ENCODE results near the gene ZNF12.
"Not testable (repeated sequence)": the region's sequence is repeated elsewhere in the genome, so short reads cannot be mapped to it uniquely, and the experiment has no call there.

Gene ZNF12

DNA sequence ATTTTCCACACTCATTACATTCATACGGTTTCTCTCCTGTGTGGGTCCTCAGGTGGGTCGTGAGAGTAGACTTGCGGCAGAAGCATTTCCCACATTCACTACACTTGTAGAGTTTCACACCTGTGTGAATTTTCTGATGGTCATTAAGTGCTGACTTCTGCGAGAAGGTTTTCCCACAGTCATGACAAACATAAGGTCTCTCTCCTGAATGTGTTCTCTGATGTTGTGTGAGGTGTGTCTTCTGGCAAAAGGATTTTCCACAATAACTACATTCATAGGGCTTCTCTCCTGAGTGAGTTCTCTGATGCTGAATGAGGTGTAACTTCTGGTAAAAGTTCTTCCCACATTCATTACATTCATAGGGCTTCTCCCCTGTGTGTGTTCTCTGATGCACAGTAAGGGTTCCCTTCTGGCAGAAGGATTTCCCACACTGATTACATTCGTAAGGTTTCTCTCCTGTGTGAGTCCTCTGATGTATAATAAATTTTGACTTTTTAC lies 15.1 kb downstream of the ZNF12 start:
- DNase-seq (ENCODE audit: low read depth in 2 of 2): no peak

GRCh38 chr7:6691103-6691502 lies 15.6 kb downstream of the ZNF12 start:
- no peak for DNase-seq (ENCODE audit: low read depth in 2 of 2)

DNA sequence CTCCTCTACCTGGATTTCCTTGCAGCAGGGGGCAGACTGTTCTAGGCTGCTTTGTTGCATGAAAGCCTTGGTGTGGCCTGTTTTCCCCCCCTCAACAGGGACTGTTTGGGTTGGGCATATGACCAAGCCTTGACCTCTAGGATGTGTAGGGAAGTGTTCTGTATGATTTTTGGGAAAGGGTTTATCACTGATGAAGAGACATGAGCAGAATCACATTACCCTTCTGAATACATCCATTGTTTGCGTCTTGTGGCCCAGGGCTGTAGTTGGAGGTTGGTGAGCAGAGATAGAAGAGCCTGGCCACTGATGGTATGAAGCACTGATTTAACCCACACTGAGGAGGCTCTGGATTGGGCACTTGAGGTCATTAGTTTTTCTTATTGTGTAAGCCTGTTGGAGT lies 26.6 kb downstream of the ZNF12 start:
- DNase-seq (ENCODE audit: low read depth in 2 of 2): no peak

DNA sequence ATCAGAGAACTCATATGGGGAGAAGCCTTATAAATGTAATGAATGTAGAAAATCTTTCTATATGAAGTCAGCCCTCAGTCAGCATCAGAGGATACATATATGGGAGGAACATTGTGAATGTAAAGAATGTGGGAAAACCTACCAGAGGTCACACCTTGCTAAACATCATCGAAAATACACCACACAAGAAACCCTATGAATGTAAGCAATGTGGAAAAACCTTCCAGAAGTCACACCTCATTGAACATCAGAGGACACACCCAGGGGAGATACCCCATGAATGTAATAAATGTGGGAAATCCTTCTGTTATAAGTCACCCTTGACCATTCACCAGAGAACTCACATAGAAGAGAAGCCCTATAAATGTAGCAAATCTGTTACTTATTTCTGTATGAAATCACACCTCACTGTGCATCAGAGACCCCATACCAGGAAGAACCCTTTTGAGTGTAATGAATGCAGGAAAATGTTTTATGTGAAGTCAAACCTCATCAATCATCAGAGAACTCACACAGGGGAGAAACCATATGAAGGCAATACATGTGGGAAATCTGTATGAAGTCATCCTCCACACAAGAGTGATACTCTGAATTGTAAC lies 30.8 kb downstream of the ZNF12 start:
- no peak for DNase-seq (ENCODE audit: low read depth in 2 of 2)

DNA sequence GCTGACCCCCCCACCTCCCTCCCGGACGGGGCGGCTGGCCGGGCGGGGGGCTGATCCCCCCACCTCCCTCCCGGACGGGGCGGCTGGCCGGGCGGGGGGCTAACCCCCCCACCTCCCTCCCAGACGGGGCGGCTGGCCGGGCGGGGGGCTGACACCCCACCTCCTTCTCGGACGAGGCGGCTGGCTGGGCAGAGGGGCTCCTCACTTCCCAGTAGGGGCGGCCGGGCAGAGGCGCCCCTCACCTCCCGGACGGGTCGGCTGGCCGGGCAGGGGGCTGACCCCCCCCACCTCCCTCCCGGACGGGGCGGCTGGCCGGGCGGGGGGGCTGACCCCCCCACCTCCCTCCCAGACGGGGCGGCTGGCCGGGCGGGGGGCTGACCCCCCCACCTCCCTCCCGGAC lies 35.9 kb downstream of the ZNF12 start:
- not testable (repeated sequence) for DNase-seq (ENCODE audit: low read depth in 2 of 2)

DNA sequence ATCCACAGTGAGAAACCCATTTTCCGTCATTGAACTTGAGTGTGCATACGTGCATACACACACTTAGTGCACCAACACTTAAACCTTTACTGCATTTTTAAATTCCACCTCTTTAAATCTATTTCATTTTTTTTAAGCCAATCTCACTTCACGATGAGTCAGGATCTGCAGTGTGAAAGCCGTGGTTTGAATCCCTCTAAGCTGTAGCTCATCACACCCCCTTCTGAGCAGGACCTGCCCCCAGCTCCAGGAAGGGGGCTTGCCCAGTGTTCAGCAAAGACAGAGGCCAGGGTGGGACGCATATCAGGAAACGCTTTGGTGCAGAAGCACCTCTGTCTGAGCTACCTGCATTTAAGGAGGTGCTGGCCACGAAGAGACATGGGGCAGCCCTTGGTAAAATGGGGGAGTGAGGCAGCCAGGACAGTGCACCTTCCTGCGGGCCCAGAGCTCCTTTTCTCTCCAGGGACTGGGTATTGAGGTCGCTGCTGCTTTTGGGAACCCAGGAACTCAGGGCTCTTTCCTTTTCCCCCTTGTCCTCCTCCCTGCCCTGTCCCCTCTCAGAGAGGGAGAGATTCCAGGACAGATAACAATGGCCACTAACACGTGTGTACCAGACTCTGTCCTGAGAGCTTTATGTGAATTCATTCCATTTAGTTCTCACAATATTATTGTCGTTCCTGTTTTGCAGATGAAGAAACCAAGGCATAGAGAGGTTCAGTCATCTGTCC lies 48.0 kb downstream of the ZNF12 start:
- no peak for DNase-seq (ENCODE audit: low read depth in 2 of 2)

DNA sequence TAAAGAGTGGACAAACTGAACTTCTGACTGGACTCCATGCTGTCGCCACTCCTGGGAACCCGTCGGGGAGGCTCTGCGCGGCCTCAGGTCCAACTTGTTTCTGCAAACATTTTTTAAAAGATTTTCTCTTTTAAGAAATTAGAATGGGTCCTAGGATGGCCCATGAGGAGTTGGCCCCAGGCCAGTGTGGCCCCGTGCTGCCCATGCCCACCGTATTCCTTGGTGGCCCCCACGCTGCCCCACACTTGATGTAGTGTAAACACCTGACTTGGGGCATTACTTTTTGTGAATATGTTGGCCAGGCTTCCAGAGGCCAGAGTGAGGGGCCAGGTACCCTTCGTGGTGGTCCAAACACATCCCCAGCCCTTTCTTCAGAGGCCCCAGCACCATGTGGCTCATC lies 50.3 kb downstream of the ZNF12 start:
- no peak for DNase-seq (ENCODE audit: low read depth in 2 of 2)

- no peak for DNase-seq (ENCODE audit: low read depth in 2 of 2)
These were observed 50.9 kb downstream of the ZNF12 start for GRCh38 chr7:6655636-6656385.

DNA sequence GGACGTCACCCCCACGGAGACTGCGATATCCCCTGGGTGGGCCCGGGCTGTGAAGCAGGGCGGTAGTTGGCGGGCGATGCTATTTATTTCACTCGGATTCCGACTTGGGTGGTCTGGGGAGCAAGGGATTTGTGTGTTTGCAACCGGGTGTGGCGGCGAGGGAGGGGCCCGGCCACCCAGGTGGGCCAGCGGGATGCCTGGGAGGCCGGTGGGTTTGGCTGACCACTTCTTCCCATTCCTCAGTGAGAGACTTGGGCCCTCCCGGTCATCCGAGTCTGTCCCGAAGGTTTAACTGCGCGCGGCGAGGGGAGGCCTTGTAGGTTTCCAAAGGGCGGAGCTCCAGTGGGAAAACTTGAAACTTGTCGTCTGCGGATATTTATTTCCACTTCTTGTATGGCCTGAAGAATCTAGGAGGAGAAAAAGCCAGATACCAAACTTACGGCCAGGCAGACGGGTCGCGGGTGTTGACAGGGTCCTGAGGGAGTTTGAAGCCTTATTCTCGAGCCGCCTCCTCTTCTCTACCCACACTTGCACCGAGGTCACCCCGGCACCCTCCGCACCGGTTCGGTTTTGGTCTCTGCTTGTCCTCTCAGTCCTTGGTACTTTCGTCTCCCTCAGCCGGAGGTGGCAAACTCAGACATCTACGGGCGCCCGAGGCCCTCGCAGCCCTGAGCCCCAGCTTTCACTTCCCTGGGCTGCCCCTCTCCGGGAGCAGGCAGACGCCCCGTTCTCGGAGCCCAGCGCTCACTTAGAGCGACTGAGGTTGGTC lies 51.7 kb downstream of the ZNF12 start:
- DNase-seq (ENCODE audit: low read depth in 2 of 2): no peak

DNA sequence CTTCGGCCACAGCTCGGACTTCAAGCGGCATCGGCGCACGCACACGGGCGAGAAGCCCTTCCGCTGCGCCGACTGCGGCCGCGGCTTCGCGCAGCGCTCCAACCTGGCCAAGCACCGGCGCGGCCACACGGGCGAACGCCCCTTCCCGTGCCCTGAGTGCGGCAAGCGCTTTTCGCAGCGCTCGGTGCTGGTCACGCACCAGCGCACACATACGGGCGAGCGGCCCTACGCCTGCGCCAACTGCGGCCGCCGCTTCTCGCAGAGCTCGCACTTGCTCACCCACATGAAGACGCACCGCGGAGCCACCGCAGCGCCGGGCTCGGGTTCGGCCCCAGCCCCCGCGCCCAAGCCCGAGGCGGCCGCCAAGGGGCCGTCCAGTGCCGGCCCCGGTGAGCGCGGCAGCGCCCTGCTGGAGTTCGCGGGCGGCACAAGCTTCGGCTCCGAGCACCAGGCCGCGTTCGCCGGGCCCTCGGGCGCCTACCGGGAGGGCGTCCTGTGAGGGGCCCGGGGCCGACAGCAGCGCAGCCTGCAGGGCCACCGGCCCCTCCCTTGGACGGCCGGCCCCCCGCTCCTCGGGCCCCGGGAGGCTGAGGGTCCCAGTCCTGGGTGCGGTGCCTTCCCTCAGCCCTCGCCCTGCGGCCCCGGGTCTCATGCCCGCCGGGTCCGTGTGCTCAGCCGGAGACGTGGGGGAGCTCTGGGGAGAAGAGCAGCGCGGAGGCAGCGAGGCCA lies 52.5 kb downstream of the ZNF12 start:
- no peak for DNase-seq (ENCODE audit: low read depth in 2 of 2)

DNA sequence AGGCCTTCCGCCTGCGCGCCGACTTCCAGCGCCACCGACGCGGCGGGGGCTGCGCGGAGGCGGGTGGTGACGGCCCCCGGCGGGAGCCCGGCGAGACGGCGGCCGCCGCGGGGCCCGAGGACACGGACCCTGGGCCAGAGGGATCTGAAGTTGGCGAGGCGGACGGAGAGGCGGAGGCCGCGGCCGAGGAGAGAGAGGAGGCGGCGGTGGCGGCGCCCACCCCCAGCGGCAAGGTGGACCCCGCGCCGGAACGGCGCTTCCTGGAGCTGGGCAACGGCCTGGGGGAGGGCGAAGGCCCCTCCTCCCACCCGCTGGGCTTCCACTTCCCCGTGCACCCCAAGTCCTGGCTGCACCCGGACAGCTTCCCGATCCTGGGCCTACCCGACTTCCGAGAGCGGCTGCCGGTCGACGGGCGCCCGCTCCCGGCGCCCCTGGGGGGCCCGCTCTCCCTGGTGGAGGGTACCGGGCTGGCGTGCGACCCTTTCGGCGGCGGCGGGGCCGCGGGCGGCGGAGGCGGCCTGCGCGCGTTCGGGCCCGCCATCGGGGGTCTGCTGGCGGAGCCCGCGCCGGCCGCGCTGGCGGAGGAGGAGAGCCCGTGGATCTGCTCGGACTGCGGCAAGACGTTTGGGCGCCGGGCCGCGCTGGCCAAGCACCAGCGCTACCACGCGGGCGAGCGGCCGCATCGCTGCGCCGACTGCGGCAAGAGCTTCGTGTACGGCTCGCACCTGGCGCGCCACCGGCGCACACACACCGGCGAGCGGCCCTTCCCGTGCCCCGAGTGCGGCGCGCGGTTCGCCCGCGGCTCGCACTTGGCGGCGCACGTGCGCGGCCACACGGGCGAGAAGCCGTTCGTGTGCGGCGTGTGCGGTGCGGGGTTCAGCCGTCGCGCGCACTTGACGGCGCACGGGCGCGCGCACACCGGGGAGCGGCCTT lies 53.4 kb downstream of the ZNF12 start:
- no peak for DNase-seq (ENCODE audit: low read depth in 2 of 2)

DNA sequence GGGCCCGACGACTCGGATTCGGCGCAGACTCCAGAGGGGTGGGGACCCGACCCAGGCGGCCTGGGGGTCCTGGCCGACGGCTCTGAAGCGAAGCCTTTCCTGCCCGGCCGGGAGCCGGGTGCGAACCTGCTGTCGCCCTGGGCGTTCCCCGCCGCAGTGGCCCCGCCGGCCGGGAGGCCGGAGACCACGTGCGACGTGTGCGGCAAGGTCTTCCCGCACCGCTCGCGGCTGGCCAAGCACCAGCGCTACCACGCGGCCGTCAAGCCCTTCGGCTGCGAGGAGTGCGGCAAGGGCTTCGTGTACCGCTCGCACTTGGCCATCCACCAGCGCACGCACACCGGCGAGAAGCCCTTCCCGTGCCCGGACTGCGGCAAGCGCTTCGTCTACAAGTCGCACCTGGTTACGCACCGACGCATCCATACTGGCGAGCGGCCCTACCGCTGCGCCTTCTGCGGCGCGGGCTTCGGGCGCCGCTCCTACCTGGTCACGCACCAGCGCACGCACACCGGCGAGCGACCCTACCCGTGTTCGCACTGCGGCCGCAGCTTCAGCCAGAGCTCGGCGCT lies 54.2 kb downstream of the ZNF12 start:
- no peak for DNase-seq (ENCODE audit: low read depth in 2 of 2)

- DNase-seq (ENCODE audit: low read depth in 2 of 2): no peak
These were observed 54.8 kb downstream of the ZNF12 start for GRCh38 chr7:6651851-6652445.

GRCh38 chr7:6650521-6651011 lies 56.2 kb downstream of the ZNF12 start:
- no peak for DNase-seq (ENCODE audit: low read depth in 2 of 2)

- DNase-seq (ENCODE audit: low read depth in 2 of 2): no peak
These were observed 56.7 kb downstream of the ZNF12 start for GRCh38 chr7:6650086-6650485.

- DNase-seq (ENCODE audit: low read depth in 2 of 2): no peak
These were observed 57.3 kb downstream of the ZNF12 start for GRCh38 chr7:6649241-6649961.

DNA sequence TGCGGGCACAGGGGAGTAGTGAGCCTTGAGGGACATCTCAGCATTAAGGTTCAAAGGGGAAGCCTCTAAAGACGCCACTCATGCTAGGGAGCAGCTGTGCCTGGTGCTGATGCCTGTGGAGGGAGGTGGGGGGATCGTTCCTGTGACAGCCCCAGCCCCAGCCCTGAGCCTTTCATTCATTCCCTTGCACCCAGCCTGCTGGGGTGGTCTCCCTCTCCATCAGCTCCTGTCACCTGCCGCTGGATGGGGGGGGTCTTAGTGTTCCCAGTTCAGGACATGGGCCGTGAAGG lies 58.0 kb downstream of the ZNF12 start:
- DNase-seq (ENCODE audit: low read depth in 2 of 2): no peak

DNA sequence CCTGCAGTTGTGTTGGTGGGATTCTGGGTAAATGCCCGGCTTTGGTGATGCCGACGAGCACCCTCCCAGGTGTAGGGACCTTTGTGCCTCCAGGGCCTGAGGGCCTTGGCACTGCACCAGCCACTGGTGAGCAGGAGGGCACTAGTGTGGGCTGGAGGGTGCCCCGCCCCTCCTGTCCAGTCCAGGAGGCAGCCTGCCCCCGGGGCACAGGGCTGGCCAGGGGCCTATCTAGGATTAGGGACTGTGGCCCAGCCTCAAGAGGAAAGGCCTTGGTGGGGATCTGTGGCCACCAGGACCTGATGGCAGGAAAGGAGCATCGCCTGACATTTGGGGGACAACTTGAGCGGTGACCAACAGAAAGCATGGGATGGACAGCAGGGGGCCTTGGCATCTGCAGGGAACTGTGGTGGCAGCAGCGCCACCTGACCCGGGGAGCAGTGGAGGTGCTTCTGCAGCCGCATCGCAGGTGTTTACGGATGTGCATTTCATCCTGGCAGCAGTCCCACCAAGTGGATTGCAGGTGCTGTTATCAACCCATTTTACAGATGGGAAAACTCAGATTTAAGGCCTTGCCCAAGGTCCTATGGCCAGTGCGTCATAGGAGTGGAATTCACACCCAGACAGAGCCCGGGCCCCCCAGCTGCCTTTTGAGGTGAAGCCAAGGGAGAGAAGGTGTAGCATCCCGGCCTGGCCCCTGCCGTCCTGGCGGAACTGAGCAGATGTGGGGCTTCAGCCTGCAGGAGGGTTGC lies 58.5 kb downstream of the ZNF12 start:
- no peak for DNase-seq (ENCODE audit: low read depth in 2 of 2)
